GM21381 (cell line): ENCODE data around the gene N4BP2L2.
"Not testable (repeated sequence)": the region's sequence is repeated elsewhere in the genome, so short reads cannot be mapped to it uniquely, and the experiment has no call there.

Experiments used
- ATAC-seq: cut with Tn5 transposase; IDR thresholded peaks from one replicate; pipeline ENCODE4 v1.9.1; 2021; ENCODE audit warnings: mild to moderate bottlenecking, moderate library complexity; ENCODE audit not compliant: unreplicated experiment

The N4BP2L2 gene

DNA sequence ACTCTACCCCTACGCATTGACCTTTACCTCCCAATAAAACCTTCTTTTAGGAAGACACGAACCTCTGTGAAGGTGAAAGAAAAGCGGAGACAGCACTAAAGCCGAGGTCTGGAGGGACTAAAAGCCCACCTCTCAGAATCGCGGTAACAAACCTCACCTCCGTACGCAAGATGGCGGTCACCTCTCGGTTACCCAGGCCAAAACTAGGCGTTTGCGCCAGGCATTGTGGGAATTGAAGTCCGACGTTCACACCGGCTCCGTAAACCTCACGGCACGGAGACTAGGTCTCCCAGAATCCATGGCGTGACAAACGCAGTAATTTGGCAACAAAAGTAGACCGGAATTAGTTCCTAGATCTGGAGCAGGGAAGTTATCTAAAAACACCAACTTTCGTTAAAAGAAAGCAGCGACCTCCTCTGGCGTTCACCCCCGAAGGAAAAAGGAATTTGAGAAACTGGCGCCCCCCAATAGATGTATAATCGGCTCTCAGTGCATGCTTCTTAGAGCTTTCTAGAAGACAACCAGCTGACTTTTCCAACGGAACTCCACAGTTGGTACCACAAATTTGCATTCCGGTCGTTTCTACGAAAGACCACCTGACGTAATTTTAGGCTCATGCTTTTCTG is at the start of gene N4BP2L2:
TSS of gene N4BP2L2 (minus strand) at position 175 of the 626 bp plus-strand sequence. CDS start 1,768 bp downstream, outside the sequence.
- ATAC-seq: peak; percentile 95

DNA sequence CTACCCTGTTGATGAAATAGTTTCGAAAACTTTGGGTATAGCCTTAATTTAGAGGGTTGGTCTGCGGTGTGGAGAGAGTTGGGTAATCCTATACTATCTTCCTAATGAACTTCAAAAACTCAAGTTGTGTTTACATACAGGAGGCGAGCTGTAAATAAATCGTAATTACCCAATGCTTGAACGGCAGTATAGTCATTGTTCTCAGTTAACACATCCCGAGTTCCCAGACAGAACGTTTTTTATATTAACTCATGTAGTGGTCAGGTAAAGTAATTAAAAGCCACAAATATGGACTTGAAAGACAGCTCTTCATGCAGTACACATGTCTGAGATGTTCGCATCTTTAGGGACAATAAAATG is 49.2 kb upstream of the N4BP2L2 start:
- ATAC-seq: no peak

DNA sequence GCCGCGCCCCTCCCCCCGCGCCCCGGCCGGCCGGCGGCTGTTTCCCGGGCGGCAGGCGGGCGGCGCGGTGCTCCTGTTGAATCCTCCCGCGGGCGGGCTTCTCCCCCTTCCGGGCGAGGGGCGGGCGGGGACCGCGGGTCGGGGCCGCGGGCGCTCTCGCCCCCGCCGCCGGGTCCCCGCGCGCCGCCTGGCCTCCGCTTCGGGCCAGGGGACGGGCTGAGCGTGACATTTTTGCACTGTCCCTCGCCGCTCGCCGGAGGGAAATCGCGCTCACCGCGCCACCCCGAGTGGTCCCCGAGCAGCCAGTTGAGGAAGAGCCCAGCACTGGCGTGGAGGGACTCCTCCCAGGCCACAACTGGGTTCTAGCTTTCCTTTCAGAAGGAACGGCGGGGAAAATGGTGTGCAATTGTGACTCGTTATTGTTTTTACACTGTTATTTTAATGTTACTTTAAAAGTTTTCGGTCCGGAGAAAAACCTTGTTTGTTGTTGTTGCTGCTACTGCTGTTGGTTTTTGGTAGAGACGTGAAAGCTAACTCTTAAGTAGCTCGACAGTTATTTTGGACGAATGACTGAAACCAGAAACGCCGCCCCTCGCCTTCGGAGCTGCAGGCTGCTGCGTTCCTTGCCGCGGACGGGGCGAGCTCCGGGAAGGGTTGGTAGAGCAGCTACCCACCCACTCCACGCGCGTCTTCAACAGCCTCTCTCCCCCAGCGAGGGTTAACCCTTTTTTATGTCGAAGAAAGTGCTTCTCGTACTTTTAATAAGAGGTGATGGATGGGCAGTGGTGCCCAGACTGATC is 48.6 kb upstream of the N4BP2L2 start:
- ATAC-seq: peak; percentile 33

DNA sequence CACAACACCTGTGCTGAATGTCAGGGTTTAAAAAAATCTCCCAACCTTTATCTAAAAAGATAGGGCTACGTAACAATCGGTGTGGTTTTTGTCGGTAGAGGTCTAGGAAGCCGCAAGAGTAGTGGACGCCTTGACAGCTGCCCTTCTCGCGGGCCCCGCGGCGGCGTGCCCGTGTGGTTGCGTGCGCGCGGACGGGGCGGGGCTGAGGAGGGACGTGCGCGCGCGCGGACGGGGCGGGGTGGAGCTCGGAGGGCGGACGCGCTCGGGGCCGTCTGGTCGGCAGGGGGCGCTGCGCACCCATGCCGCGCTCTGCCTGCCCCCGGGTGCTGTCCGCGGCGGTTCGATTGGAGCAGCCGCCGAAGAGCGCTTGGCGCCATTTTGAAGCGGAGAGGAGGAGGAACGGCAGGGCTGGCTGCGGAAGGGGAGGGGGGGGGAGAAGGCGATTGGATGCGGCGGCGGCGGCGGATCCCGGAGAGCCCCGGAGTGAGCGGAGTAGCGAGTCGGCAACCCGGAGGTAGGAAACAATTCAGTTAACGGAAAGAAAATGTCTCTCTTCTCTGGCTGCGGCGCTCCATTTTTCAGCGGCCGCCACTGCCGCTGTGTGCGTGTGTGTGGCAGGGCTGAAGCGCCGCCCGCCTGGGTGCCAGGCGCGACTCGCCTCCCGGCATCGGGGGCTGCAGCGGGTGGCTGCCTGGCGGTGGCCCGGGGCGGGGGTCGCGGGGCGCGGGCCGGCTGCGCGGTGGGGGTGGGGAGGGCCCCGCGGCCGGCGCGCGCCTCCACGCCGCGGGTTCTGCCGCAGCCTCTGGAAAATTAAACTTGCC is 47.7 kb upstream of the N4BP2L2 start, which contains the start of gene PDS5B:
TSS of gene PDS5B (plus strand) at position 373 of the 821 bp plus-strand sequence. CDS start 62,321 bp downstream, outside the sequence.
- ATAC-seq: peak; percentile 81

DNA sequence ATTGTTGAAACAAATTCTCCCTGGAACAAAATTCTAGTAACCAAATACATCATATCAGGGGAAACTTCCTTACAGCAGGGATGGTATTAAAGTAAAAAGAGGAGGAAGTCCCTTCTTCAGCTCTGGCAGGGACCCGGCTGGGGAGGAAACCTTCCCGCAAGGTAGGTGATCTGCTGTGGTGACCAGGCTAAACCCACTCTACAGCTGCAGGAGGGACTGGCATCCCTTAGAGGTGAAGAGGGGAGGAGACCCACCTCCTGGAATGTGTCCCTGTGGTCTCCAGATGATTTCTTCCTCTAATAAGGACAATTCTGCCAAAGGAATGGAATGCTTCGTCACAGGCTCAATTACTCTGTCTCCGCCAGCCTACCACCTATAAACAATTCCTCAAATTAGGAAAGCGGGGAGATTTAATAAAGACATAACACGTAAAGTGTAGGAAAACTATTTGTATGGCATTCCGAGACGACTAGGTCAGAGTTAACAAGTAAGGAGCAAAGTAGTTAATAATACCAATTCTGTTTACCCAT is 47.0 kb upstream of the N4BP2L2 start:
- no peak for ATAC-seq

DNA sequence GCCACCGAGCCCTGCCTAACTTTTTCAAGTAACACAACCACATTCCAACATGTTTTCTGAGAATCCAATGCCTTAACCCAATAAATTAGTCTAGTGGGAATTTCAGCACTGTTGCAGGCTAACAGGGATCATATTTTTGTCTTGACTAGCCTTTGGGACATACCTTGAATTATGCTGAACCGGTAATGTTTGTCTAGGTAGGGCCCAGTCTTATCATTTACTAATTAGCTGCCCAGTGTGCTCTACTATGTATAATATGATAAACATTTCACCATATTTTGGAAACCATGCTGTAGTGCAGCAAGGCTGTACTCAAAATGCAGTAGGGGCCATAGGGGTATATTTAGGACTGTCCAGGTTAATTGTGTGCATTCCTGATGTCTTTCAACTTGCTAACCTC is 44.4 kb upstream of the N4BP2L2 start:
- no peak for ATAC-seq

DNA sequence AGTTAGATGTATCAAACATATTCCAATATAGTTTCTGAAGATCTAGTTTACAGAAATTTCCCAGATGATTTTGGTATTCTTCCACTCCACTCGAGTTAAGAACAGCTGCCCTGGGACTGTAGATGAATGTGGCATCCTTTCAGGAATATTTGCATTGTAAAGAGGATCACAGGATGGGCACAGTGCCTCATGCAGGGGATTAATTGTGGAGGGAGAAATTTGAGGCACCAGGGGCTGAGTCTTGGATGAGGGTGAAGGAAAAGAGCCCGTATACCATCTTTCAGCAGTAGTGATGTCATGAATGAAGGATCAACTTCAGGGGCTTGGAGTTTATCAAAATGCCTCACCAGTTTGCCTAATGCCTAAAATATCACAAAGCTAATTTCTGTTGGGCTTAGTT is 43.7 kb upstream of the N4BP2L2 start:
- no peak for ATAC-seq

DNA sequence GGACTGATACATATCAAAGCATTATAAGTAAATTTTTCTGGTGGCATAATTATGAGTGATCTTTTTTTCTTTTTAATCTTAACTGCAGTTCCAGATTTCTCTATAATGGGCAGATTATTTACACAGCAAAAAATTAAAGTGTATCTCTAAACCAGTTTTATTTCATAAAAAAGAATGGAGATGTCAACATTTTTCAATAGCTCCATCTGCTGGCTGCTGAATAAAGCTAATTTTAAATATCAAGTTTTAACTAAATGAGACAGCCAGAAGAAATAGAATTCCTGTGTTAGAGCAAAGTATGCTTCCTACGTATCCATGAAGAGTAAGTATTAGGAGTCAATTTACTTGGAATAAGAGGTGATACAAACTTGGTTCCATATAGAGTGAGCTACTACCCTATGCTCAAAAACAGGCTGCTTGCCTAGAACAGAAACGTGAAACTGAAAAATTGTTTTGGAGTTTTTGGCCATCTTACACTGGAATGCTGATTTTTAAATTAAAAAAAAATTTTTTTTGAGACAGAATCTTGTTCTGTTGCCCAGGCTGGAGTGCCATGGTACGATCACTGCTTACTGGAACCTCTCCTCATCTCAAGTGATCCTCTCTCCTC is 42.7 kb upstream of the N4BP2L2 start:
- no peak for ATAC-seq

DNA sequence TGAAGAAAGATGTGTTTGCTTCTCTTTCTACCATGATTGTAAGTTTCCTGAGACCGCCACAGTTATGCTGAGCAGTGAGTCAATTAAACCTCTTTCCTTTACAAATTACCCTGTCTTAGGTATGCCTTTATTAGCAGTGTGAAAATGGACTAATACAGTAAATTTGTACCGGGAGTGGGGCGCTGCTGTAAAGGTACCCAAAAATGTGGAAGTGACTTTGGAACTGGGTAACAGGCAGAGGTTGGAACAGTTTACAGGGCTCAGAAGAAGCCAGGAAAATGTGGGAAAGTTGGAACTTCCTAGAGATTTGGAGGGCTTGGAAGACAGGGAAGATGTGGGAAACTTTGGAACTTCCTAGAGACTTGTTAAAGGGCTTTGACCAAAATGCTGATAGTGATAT is 38.4 kb upstream of the N4BP2L2 start:
- no peak for ATAC-seq

DNA sequence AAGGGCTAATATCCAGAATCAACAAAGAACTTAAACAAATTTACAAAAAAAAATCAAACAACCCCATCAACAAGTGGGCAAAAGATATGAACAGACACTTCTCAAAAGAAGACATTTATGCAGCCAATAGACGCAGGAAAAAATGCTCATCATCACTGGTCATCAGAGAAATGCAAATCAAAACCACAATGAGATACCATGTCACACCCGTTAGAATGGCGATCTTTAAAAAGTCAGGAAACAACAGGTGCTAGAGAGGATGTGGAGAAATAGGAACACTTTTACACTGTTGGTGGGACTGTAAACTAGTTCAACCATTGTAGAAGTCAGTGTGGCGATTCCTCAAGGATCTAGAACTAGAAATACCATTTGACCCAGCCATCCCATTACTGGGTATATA is 37.1 kb upstream of the N4BP2L2 start:
- ATAC-seq: not testable (repeated sequence)

DNA sequence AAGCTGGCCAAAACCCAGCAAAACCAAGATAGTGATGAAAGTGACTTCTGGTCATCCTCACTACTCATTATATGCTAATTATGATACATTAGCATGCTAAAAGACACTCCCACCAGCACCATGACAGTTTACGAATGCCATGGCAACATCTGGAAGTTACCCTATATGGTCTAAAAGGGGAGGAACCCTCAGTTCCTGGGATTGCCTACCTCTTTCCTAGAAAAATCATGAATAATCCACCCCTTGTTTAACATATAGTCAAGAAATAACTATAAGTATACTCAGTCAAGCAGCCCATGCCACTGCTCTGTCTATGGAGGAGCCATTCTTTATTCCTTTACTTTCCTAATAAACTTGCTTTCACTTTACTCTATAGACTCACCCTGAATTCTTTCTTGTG is 22.2 kb upstream of the N4BP2L2 start:
- not testable (repeated sequence) for ATAC-seq

DNA sequence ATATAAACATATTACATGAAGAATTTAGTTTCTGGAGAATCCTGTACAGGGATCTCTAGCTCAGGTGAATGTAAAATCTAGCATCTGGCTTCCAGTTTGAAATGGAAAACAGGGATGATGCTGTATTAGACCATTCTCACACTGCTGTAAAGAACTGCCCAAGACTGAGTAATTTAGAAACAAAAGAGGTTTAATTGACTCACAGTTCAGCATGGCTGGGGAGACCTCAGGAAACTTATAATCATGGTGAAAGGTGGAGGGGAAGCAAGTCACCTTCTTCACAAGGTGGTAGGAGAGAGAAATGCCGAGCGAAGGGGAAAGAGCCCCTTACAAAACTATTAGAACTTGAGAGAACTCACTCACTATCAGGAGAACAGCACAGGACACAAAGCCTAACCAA is 17.0 kb upstream of the N4BP2L2 start:
- ATAC-seq: no peak

DNA sequence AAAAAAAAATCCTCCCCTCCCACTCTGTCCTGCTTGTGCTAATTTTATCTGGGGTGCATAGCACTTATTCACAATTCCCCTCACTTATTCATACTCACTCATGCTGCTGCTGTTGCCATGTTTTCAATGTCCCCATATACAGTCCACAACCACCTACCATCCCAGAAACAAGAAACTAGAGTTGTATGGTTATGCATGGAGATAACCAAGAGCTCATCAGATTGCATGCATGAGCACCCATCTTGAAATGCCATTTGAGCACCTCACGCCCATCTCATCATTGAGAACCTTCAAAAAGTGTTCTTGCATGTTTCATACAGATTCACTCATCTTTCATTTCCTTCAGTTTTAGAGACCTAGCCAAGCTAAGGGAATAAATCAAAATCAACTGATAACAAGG is 15.1 kb upstream of the N4BP2L2 start:
- ATAC-seq: no peak

DNA sequence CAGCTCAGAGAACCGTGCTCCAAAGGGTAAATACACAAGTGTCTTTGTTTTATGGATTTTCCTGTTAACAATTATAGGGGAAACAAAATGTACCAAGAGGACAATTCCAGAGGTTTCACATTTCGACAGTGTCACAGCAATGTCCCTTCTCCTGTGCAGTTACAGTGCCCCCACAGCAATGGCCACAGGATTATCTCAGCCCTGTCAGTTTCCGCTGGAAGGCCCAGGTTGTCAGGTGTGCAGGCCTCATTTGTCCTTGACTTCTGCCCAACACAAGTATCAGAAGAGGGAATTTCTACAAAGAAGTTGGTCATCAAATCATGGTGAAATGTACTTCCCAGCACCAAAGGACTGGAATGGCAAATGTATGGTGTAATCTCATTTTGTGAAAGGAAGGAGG is 11.2 kb upstream of the N4BP2L2 start:
- no peak for ATAC-seq

DNA sequence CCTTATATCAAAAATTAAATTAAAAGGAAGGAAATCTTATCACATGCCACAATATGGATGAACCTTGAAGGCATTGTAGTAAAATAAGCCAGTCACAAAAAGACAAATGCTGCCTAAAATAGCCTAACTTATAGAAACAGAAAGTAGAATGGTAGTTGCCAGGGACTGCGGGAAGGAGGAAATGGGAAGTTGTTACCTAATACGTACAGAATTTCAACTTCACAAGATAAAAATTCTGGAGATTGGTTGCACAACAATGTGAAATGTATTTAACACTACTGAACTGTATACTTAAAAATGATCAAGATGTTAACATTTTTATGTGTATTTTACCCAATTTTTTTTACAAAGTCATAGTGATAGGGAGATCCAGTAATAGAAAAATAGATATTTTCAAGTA is 10.2 kb upstream of the N4BP2L2 start:
- no peak for ATAC-seq

DNA sequence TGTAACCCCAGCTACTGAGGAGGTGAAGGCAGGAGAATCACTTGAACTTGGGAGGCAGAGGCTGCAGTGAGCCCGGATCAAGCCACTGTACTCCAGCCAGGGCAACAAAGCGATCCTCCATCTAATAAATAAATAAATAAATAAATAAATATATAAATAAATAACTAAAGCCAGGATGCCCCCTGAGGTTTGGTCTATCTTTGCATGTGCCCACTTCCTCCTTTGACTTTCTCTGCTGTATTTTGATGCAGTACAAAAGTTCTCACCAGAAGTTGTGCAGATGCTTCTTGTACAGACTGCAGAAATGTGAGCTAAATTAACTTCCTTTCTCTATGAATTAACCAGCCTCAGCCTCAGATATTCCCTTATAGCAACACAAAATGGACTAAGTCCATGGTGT is 6.5 kb upstream of the N4BP2L2 start:
- no peak for ATAC-seq

DNA sequence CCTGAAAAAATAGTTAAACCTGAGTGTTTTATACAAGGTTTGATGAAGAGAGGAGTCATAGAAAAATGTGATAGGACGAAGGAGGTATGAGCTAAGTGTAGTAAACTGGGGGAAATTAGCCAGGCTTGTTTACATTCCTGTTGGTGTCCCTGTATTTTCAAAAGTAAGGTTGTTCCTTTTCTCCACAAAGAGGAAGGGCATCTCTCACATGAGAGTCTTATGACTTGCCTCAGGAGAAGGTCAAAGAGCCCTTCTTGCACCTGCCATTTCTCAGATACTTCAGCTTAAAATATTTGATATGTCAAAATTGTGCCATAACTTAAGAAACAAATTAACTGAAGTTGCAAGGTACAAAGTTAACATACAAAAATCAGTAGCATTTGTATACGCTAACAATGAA is 3.6 kb upstream of the N4BP2L2 start:
- no peak for ATAC-seq

DNA sequence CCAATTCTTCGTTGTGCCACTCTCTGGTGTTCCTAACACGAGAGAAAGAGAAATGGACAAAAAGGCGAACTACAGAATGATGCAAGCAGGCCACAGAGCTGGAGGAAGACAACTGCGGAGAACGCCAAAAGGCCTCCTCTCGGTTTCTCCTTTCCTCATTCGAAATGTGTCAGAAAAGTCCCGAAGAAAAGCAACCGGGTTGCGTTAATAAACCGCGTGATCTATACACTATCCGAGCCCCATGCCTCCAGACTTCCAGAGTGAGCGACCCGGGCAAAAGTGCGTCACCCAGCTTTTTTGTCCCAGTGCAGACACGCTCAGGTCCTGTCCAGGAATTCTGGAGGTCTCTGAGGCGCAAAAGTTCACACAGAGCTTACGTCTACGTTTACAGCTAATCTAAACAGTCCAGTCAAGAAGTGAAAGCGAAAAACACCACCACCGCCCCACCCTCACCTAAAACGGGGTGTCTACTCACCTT is 413 bp downstream of the N4BP2L2 start:
- ATAC-seq: peak; percentile 72

DNA sequence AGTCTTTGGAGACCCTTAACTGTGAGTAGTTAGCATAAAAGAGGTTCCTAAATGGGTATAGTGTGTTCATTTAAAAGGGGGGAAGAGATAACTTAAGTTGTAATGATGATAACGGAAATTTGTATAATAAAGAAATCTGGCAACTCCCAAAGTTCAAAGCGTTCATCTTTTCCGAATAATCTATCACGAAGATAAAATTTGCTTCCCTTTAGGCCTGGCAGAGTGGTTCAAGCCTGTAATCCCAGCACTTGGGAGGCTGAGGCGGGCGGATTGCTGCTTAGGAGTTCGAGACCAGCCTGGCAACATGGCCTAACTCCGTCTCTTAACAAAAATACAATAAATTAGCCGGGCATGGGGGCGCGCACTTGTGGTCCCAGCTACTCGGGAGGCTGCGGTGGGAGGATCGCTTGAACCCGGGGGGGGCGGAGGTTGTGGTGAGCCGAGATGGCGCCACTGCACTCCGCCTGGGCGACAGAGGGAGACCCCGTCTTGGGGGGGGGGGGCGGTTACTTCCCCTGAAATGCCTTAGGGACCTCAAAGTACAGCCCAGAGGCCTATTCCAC is 934 bp downstream of the N4BP2L2 start:
- peak; percentile 2 for ATAC-seq

DNA sequence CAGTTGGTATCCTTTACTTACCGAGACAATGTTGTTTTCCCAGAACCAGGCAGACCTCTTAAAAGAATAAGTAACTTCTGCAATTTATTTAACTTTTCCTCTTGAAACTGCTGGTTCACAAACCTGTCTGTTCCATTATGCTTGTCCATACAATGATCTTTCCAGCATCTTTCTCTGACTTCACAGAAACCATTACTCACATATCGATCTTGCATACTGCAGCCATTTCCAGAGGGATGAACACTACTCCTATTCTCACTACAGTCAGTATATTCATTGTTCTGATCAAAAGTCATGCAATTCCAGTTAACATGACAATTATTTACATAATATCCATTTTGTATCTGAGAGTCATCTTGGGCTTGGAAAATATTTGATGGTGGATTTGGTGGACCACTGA is 2.8 kb downstream of the N4BP2L2 start:
- ATAC-seq: no peak
